IMR-90 (cell line): Measurements from ENCODE around the gene CDC45. TPM values are rescaled to one million over a fixed set of nuclear protein-coding genes. Genes with fewer than 3 reads are reported as not detected.

ENCODE experiments used
- ATAC-seq: fragments of 200-7000 bp; cut with Tn5 transposase; 2 replicates; pipeline ENCODE4 v1.9.1; 2020; ENCODE audit warnings: low read depth, mild to moderate bottlenecking, moderate library complexity
- BruUV-seq: library from RNA; stranded (reverse); fragments of 400-500 nt; replicated peaks from 2 replicates; lab custom pipeline; 2021; lab: Mats Ljungman, UMichigan
- CTCF ChIA-PET: fragments of 300-600 bp; formaldehyde crosslinking; extraction: SDS; loops from one replicate; lab custom pipeline; 2021; ENCODE audit warnings: antibody characterized with exemption; lab: Yijun Ruan, JAX
- POLR2A ChIA-PET: fragments of 300-600 bp; sonication (Branson Sonifier 250); formaldehyde crosslinking; loops from one replicate; lab custom pipeline; 2022; ENCODE audit warnings: antibody characterized with exemption; ENCODE audit not compliant: unreplicated experiment; lab: Charles Lee
- DNase-seq: peaks from one replicate; pipeline ENCODE4 v3.0.0; 2013
- H2AFZ ChIP-seq: replicated peaks from 2 replicates; pipeline ENCODE3; 2013; ENCODE audit warnings: low read length, mild to moderate bottlenecking; ENCODE audit not compliant: poor library complexity
- H2AK5ac ChIP-seq: 2 replicates; pipeline ENCODE4 v1.6.1; 2013; ENCODE audit warnings: low read depth, low read length, inconsistent platforms
- H2AK9ac ChIP-seq: replicated peaks from 2 replicates; pipeline ENCODE3; 2013; ENCODE audit warnings: mild to moderate bottlenecking, low read depth, low read length, moderate library complexity; ENCODE audit not compliant: poor library complexity
- H2BK120ac ChIP-seq: 2 replicates; pipeline ENCODE4 v1.6.1; 2013; ENCODE audit warnings: low read depth, low read length, inconsistent platforms
- H2BK15ac ChIP-seq: 3 replicates; pipeline ENCODE4 v1.6.1; 2013; ENCODE audit warnings: low read depth, low read length, inconsistent platforms
- H2BK20ac ChIP-seq: 2 replicates; pipeline ENCODE4 v1.6.1; 2013; ENCODE audit warnings: low read depth, mild to moderate bottlenecking, inconsistent platforms, low read length, moderate library complexity
- H2BK5ac ChIP-seq: 2 replicates; pipeline ENCODE4 v1.6.1; 2013; ENCODE audit warnings: mild to moderate bottlenecking, low read depth, low read length, inconsistent platforms; ENCODE audit not compliant: poor library complexity, severe bottlenecking
- H3K14ac ChIP-seq: replicated peaks from 2 replicates; pipeline ENCODE4 v1.6.1; 2013; ENCODE audit warnings: low read depth, low read length, inconsistent platforms
- H3K18ac ChIP-seq: 2 replicates; pipeline ENCODE4 v1.6.1; 2013; ENCODE audit warnings: low read depth, low read length, control low read depth
- H3K23ac ChIP-seq: 2 replicates; pipeline ENCODE4 v1.6.1; 2013; ENCODE audit warnings: low read depth, low read length, inconsistent platforms
- H3K27ac ChIP-seq: 2 replicates; pipeline ENCODE4 v1.5.1; 2013; ENCODE audit warnings: mild to moderate bottlenecking, control low read depth, low read length; ENCODE audit not compliant: insufficient read depth
- H3K27me3 ChIP-seq: 2 replicates; pipeline ENCODE4 v1.6.1; 2013; ENCODE audit warnings: low read length; ENCODE audit not compliant: control insufficient read depth, insufficient read depth
- H3K36me3 ChIP-seq: 2 replicates; pipeline ENCODE4 v1.6.1; 2013; ENCODE audit warnings: low read length, mixed read lengths; ENCODE audit not compliant: control insufficient read depth, insufficient read depth
- H3K4ac ChIP-seq: 2 replicates; pipeline ENCODE4 v1.6.1; 2013; ENCODE audit warnings: low read depth, low read length, inconsistent platforms
- H3K4me1 ChIP-seq: 2 replicates; pipeline ENCODE4 v1.6.1; 2013; ENCODE audit warnings: low read length, mixed read lengths; ENCODE audit not compliant: control insufficient read depth, insufficient read depth
- H3K4me2 ChIP-seq: 2 replicates; pipeline ENCODE4 v1.6.1; 2013; ENCODE audit warnings: low read depth, mild to moderate bottlenecking, control low read depth, low read length, moderate library complexity
- H3K4me3 ChIP-seq: 2 replicates; pipeline ENCODE4 v1.5.1; 2013; ENCODE audit warnings: low read depth, mild to moderate bottlenecking, control low read depth, low read length, moderate library complexity; ENCODE audit not compliant: insufficient read depth
- H3K56ac ChIP-seq: 2 replicates; pipeline ENCODE4 v1.6.1; 2013; ENCODE audit warnings: low read length, inconsistent platforms; ENCODE audit not compliant: insufficient read depth; ENCODE audit errors: extremely low read depth
- H3K79me1 ChIP-seq, 2 experiments: 2 replicates each; pipeline ENCODE4 v1.6.1; 2013; ENCODE audit warnings: low read length in 2 of 2, inconsistent platforms in 1 of 2, low read depth in 1 of 2
- H3K9ac ChIP-seq: 2 replicates; pipeline ENCODE4 v1.6.1; 2013; ENCODE audit warnings: low read depth, low read length, control low read depth
- H3K9me1 ChIP-seq: 2 replicates; pipeline ENCODE4 v1.6.1; 2013; ENCODE audit warnings: low read length, inconsistent platforms; ENCODE audit not compliant: insufficient read depth
- H3K9me3 ChIP-seq: 2 replicates; pipeline ENCODE4 v1.6.1; 2013; ENCODE audit warnings: low read length; ENCODE audit not compliant: control insufficient read depth, insufficient read depth
- H4K20me1 ChIP-seq: 2 replicates; pipeline ENCODE4 v1.6.1; 2013; ENCODE audit warnings: low read length, inconsistent platforms; ENCODE audit not compliant: insufficient read depth
- H4K5ac ChIP-seq: 2 replicates; pipeline ENCODE4 v1.6.1; 2013; ENCODE audit warnings: mild to moderate bottlenecking, low read depth, low read length, control low read depth
- H4K8ac ChIP-seq, 2 experiments: 2 replicates each; pipeline ENCODE4 v1.6.1; 2013; ENCODE audit warnings: low read depth in 2 of 2, low read length in 2 of 2, control low read depth in 1 of 2, inconsistent platforms in 1 of 2
- H4K91ac ChIP-seq: 2 replicates; pipeline ENCODE4 v1.6.1; 2013; ENCODE audit warnings: low read depth, low read length, inconsistent platforms; ENCODE audit not compliant: insufficient read depth
- CHD1 ChIP-seq: IDR thresholded peaks from 2 replicates; pipeline ENCODE4 v1.6.1; 2012; ENCODE audit warnings: low read depth, low read length, improper control_type of control experiment
- MAZ ChIP-seq: IDR thresholded peaks from 2 replicates; pipeline ENCODE4 v1.6.1; 2012; ENCODE audit warnings: low read depth, mild to moderate bottlenecking, low read length, improper control_type of control experiment, moderate library complexity, borderline replicate concordance
- MXI1 ChIP-seq: IDR thresholded peaks from 2 replicates; pipeline ENCODE4 v1.6.1; 2012; ENCODE audit warnings: low read depth, mild to moderate bottlenecking, low read length, moderate library complexity, borderline replicate concordance
- POLR2A ChIP-seq: IDR thresholded peaks from 2 replicates; pipeline ENCODE4 v1.6.1; 2012; ENCODE audit warnings: mild to moderate bottlenecking, low read depth, low read length
- SMC3 ChIP-seq: fragments of 150-350 bp; IDR thresholded peaks from 2 replicates; pipeline ENCODE4 v1.6.1; 2016; ENCODE audit warnings: low read depth, mild to moderate bottlenecking, antibody characterized with exemption, low read length, moderate library complexity
- WGBS, 2 experiments: methylation state at CpG; one replicate each; pipeline versions ENCODE4 v1.1.5 to v1.1.7; 2013; ENCODE audit warnings: missing lambda C conversion rate in 2 of 2; ENCODE audit not compliant: insufficient read length in 1 of 2; ENCODE audit errors: extremely low coverage in 2 of 2; 5-methylcytosine and 5-hydroxymethylcytosine counted together
- dilution Hi-C: fragments of 300-500 bp; cut with HindIII; formaldehyde crosslinking; loops from one replicate; pipeline ENCODE4 v1.14.3; 2018; ENCODE audit warnings: low sequenced_read_pairs; ENCODE audit not compliant: unreplicated experiment
- in situ Hi-C: fragments of 300-500 bp; cut with MboI; formaldehyde crosslinking; loops from 3 replicates; pipeline ENCODE4 v1.14.3; 2019; ENCODE audit warnings: low sequenced_read_pairs, inconsistent platforms, mixed read lengths
- intact Hi-C: fragments of 100-400 bp; cut with micrococcal nuclease; formaldehyde crosslinking; loops from 2 replicates; pipeline ENCODE4 v1.10.0; 2022
- polyA plus RNA-seq, 3 experiments: library from polyadenylated mRNA; depleted of rRNA; stranded (reverse); fragments of >200 nt; gene quantifications; 2 replicates each; pipeline ENCODE4 v1.2.3, GENCODE V29; 2012; ENCODE audit warnings: low replicate concordance in 1 of 3
- total RNA-seq: library from RNA; depleted of rRNA; stranded (reverse); fragments of >200 nt; gene quantifications from 2 replicates; pipeline ENCODE4 v1.2.3, GENCODE V29; 2012
- TF ChIP-seq, protein P1 (sequence below): fragments of 150-350 bp; IDR thresholded peaks from 2 replicates; pipeline ENCODE4 v1.6.1; 2017; ENCODE audit warnings: mild to moderate bottlenecking, antibody characterized with exemption, low read length, low read depth
- TF ChIP-seq, protein P2 (sequence below): fragments of 150-350 bp; IDR thresholded peaks from 2 replicates; pipeline ENCODE4 v1.6.1; 2016; ENCODE audit warnings: low read depth, mild to moderate bottlenecking, low read length, moderate library complexity, borderline replicate concordance

The CDC45 gene
- total and polyA plus RNA-seq, 2 of the 4 experiments (the other 2 are of a cell fraction), result 22.7 to 44.6 TPM

DNA sequence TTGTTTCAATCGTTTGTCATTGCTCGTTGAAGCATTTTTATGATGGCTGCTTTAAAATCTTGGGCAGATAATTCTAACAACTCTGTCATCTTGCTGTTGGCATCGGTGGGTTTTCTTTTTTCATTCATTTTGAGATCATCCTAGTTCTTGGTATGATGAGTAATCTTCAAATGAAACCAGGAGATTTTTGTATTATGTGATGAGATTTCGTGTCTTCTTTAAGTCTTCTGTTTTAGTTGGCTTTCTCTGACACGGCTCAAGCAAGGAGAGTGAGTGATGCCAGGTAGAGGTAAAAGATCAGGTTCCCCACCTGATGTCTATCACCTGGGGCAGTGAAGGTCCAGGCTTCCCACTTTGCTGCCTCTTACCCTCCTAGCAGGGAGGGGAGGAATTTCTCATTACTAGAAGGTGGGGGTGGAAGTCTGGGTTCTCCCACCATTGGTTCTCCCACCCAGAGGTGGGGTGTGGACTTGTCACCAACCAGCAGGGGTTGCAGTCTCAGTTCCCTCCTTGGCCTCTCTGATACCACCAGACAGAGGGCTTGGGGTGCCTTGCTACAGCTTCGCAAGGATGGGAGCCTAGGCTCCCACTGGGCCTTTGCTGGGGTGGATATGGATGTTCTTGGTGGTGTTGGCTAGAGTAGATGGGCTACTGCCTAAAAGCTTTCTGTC, 12.9 kb downstream of the CDC45 start:
- DNase-seq, result no peak
- no peak overlapping the region for H3K23ac ChIP-seq
- no peak overlapping the region for H3K9ac ChIP-seq
- WGBS, 2 experiments, result no CpG with 5 or more reads among the region's 6 CpGs
- ATAC-seq, result no peak
- no peak overlapping the region for H3K27ac ChIP-seq
- H2AK5ac ChIP-seq, result no peak overlapping the region
- dilution Hi-C loops (no loop called here), in situ Hi-C loops (no loop called here), intact Hi-C loops (no loop called here)
- POLR2A ChIA-PET, result no interaction called here
- TF ChIP-seq CHD1 (no peak), MAZ (no peak), SMC3 (no peak), MXI1 (no peak), POLR2A (no peak)
- TF ChIP-seq, protein P1, sequence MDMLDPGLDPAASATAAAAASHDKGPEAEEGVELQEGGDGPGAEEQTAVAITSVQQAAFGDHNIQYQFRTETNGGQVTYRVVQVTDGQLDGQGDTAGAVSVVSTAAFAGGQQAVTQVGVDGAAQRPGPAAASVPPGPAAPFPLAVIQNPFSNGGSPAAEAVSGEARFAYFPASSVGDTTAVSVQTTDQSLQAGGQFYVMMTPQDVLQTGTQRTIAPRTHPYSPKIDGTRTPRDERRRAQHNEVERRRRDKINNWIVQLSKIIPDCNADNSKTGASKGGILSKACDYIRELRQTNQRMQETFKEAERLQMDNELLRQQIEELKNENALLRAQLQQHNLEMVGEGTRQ, result no peak
- TF ChIP-seq, protein P2, sequence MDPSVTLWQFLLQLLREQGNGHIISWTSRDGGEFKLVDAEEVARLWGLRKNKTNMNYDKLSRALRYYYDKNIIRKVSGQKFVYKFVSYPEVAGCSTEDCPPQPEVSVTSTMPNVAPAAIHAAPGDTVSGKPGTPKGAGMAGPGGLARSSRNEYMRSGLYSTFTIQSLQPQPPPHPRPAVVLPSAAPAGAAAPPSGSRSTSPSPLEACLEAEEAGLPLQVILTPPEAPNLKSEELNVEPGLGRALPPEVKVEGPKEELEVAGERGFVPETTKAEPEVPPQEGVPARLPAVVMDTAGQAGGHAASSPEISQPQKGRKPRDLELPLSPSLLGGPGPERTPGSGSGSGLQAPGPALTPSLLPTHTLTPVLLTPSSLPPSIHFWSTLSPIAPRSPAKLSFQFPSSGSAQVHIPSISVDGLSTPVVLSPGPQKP, result no peak
- no peak overlapping the region for H3K56ac ChIP-seq
- H4K91ac ChIP-seq, result no peak overlapping the region
- H2BK120ac ChIP-seq, result no peak overlapping the region
- H2BK15ac ChIP-seq, result no peak overlapping the region
- H3K36me3 ChIP-seq, result peaks cover 1% of the 10 kb centered on the region
- peaks cover 3% of the 10 kb centered on the region for H3K4me1 ChIP-seq
- no peak overlapping the region for H4K5ac ChIP-seq
- no TSS peak for BruUV-seq
- no peak overlapping the region for H4K8ac ChIP-seq
- no peak overlapping the region for H2AFZ ChIP-seq
- peaks cover 4% of the 10 kb centered on the region; the same call in 1 of the 2 replicates for H3K9me1 ChIP-seq
- H4K20me1 ChIP-seq, result no peaks in the 10 kb centered on the region
- H3K27me3 ChIP-seq, result no peaks in the 10 kb centered on the region
- H2BK20ac ChIP-seq, result no peak overlapping the region
- CTCF ChIA-PET, result no interaction called here
- H3K4me2 ChIP-seq, result no peak overlapping the region
- H2AK9ac ChIP-seq, result no peak overlapping the region
- no peak overlapping the region for H3K18ac ChIP-seq
- H2BK5ac ChIP-seq, result no peak overlapping the region
- no peak overlapping the region for H3K14ac ChIP-seq
- H3K4me3 ChIP-seq, result no peak overlapping the region
- no peak overlapping the region for H3K4ac ChIP-seq
- H3K79me1 ChIP-seq, result no peaks in the 10 kb centered on the region
- H3K9me3 ChIP-seq, result no peaks in the 10 kb centered on the region
